GM19463 (cell line): ENCODE measurements around the gene MEGF8.
"Not testable (repeated sequence)": the region's sequence is repeated elsewhere in the genome, so short reads cannot be mapped to it uniquely, and the experiment has no call there.

Source experiments
- ATAC-seq: cut with Tn5 transposase; IDR thresholded peaks from one replicate; pipeline ENCODE4 v1.9.1; 2021; ENCODE audit warnings: mild to moderate bottlenecking, moderate library complexity; ENCODE audit not compliant: unreplicated experiment

The MEGF8 gene

DNA sequence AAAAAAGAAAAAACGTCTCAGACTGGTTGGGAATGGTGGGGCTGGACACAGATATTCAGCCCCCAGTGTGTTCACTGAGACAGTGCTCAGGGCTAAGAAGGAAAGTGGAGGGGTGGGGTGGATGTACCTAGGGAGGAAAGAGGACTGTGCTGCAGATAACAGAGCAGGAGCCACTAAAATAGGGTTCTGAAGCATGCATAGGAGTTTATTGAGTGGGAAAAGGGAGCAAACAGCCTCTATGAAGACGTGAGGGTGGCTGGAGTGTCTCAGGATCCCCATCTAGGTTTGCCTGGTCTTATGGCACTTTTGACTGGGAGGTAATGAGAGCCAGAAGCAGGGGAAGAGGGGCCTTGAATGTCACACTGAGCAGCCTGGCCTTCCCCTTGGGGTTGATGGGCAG, 3.4 kb downstream of the MEGF8 start:
- ATAC-seq, result no peak

DNA sequence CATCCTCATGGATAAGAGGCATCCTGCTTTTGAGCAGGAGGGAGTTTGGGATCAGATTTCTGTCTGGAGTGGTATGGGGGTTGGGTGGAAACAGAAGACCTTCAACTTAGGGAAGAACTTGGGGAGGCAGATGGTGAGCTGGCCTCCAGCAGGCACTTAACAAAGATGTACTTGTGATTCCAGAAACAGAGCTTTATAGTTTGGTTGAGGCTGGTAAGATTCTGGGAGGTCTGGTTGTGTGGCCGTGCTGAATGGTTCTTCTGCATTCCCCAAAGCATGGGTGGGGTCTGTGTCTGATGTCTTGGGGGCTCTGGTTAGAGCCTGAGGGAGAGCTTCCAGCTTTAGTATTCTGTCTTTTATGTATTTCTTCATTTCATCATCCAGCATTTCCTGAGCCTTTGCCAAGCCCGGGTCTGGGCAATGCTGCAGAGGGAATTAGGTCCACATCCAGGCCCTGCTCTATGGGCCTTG, 4.8 kb downstream of the MEGF8 start:
- ATAC-seq, result no peak

DNA sequence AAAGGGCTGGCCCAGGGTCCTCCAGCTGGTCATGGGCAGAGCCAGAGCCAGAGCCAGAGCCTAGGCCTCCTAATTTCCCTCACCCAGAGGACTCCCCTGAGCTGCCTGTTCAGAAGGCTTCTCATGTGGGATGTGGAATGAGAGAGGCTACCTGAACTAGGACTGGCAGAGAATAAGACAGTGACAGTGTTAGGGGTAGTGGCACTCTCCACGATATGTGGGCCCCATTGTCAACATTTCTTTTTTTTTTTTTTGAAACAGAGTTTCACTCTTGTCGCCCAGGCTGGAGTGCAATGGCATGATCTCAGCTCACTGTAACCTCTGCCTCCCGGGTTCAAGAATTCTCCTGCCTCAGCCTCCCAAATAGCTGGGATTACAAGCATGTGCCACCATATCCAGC, 5.9 kb downstream of the MEGF8 start:
- not testable (repeated sequence) for ATAC-seq

DNA sequence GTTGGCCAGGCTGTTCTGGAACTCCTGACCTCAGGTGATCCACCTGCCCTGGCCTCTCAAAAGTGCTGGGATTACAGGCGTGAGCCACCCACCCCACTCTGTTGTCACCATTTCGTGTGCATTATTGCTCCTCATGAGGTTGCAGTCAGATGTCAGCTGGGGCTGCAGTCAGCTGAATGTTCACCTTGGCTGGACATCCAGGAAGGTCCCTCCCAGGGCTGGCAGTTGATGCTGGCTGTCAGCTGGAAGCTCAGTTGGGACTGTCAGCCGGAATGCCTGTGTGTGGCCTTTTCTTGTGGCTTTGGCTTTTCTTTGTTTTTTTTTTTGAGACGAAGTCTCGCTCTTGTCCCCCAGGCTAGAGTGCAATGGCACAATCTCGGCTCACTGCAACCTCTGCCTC, 6.6 kb downstream of the MEGF8 start:
- ATAC-seq, result no peak

DNA sequence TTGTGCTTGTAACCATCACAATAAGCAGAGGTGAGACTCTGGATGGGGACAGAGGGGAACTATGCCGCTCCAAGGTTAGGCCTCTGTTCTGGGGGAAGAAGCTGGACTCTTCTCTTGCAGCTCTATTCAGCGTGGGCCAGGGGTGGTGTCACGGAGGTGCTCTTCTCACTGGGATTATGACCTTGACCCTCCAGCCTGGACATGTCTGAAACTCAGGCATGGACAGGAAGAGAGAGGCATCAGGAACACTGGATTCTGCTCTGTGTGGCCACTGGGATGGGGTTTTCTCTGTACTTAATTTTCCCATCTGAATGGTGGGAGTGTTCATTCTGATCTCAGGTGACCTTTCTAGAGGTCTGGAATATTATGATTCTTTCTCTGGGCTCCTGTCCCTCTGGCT, 7.6 kb downstream of the MEGF8 start:
- ATAC-seq, result no peak

DNA sequence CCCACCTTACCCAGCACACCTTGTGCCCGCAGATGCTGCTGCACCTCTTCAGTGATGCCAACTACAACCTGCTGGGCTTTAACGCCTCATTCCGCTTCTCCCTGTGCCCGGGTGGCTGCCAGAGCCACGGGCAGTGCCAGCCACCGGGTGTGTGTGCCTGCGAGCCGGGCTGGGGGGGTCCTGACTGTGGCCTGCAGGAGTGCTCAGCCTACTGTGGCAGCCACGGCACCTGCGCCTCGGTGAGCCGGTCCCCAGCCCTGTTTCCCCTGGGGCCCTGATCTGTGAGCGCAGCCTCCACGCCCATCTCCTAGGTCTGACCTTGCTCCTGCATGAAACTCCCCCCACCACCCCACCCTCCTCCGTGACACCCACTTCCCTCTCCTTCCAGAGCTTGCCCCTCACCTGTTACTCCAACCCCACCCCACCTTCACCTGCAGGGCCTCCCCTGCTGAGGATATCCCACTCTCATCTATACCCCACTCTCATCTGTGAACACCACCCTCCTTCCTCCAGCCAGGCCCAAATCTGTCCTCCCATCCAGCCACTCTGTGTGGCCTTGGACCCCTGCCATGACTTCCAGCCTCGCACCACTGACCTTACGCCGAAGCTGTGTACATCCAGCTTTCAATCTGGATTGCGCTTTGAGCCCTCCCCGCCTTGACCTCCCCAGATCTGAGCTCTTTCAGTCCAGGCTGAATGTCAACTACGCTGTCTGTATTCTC, 8.7 kb downstream of the MEGF8 start:
- ATAC-seq, result no peak

DNA sequence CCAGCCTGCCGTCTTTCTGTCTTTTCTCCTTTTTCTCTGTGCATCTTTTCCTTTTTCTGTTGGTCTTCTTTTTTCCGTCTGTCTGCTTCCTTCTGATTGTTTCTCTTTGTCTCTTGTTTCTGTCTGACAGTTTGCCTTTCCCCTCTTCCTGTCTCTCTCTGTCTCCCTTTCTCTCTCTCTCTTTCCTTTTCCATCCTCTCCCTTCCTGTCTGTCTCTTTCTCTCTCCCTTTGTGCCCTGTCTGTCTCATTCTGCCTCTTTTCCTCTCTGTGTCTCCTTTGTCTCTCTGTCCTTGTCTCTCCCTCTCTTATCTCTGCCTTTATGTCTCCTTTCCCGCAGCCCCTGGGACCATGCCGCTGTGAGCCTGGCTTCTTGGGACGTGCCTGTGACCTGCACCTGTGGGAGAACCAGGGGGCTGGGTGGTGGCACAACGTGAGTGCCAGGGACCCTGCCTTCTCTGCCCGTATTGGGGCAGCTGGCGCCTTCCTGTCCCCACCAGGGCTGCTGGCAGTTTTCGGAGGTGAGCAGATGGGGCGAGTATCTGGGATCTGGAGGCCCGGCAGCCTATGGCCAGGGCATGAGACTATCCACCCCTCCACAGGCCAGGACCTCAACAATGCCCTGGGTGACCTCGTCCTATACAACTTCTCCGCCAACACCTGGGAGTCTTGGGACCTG, 9.4 kb downstream of the MEGF8 start:
- ATAC-seq, result no peak

DNA sequence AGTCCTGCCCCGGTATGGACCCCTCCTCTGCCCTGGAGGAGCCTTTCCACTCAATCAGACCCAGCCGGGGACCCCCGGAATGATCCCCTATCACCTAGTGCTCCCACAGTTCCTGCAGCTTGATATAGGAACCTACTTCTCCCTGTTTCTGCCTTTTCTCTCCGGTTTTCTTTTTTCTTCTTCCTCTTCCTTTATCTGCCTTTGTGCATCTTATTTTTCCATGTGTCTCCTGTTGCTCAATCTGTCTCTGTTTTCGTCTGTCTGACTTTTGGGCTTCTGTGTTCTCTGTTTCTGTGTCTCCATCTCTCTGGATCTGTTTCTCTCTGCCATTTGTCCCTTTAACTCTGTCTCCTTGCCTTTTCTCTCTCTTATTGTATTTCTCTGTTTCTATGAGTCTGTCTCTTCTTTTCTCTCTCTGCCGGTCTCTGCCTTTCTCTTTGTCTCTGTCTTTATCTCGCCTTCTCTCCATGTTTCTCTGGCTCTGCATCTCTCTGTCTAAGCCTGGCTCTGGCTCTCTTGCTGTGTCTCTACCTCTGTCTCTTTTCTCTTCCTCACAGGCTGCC, 10.0 kb downstream of the MEGF8 start:
- ATAC-seq, result no peak

DNA sequence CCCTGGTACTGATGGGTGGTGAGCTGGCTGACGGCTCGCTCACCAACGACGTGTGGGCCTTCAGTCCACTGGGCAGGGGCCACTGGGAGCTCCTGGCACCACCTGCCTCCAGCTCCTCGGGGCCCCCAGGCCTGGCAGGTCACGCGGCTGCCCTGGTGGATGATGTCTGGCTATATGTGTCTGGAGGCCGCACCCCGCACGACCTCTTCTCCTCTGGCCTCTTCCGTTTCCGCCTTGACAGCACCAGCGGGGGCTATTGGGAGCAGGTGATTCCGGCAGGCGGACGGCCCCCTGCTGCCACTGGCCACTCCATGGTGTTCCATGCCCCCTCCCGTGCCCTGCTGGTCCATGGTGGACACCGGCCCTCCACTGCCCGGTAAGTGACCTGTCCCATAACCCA, 10.5 kb downstream of the MEGF8 start:
- no peak for ATAC-seq

DNA sequence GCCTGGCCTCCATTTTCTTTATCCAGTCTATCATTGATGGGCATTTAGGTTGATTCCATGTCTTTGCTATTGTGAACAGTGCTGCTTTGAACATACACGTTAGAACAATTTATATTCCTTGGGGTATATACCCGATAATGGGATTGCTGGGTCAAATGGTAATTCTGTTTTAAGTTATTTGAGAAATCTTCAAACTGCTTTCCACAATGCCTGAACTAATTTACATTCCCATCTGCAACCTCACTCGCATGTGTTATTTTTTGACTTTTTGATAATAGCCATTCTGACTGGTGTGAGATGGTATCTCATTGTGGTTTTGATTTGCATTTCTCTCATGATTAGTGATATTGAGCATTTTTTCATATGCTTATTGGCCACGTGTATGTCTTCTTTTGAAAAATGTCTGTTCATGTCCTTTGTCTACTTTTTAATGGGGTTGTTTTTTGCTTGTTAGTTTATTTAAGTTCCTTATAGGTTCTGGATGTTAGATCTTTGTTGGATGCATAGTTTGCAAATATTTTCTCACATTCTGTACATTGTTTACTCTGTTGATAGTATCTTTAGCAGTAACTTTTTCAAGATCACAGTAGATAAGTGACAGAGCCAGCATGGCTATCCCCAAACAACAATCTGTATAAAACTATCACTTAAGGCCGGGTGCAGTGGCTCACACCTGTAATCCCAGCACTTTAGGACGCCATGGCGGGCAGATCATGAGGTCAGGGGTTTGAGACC, 13.9 kb downstream of the MEGF8 start:
- not testable (repeated sequence) for ATAC-seq

DNA sequence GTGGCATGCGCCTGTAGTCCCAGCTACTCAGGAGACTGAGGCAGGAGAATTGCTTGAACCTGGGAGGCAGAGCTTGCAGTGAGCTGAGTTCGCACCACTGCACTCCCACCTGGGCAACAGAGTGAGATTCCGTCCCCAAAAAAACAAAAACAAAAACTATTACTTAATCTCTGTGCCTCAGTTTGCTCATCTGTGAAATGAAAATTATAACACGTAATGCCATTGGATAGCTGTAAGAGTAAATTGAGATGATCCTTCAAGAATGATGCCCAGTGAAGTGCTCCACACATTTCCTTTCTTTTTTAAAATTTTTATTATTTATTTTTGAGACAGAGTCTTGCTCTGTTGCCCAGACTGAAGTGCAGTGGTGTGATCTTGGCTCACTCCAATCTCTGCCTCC, 14.5 kb downstream of the MEGF8 start:
- not testable (repeated sequence) for ATAC-seq

DNA sequence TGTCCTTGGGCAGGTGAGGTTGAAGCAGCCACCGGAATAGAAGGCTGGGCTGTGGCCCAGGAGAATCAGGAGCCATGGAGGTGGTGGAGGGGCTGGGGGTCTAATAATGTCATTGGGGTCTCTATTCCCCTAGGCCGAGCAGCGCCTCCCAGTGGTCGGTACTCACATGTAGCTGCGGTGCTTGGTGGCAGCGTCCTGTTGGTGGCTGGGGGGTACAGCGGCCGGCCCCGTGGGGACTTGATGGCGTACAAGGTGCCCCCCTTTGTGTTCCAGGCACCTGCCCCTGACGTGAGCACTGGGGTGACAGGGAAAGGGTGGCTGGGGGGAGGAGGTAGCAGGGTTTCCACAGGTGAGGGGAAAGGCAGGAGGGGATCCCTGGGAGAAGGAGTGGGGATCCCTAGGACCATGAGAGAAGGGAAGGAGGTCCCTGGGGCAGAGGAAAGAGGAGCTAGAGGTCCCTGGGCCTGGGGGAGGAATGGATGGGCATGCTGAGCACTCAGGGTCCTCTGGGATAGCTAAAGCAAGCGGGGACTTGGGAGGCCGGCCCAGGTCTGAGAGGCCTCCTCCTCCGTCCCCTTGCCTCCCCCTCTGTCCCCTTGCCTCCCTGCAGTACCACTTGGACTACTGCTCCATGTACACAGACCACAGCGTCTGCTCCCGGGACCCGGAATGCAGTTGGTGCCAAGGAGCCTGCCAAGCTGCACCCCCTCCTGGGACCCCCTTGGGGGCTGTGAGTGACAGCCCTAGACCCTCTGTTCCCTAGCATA, 18.1 kb downstream of the MEGF8 start:
- no peak for ATAC-seq

DNA sequence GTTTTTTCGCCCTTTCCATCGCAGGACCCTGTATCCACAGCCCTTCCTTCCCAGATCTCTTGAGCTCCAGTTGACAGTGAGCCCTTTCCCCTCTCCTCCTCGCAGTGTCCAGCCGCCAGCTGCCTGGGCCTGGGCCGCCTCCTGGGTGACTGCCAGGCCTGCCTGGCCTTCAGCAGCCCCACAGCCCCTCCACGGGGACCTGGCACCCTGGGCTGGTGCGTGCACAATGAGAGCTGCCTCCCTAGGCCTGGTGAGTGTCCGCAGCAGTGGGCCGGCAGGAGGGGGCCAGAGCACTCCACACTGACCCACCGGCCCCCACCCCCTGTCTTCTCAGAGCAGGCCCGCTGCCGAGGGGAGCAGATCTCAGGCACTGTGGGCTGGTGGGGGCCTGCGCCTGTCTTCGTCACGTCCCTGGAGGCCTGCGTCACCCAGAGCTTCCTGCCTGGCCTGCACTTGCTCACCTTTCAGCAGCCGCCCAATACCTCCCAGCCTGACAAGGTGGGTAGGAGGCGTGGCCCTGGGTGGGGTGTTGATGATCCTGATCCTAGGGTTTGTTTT, 19.0 kb downstream of the MEGF8 start:
- no peak for ATAC-seq

DNA sequence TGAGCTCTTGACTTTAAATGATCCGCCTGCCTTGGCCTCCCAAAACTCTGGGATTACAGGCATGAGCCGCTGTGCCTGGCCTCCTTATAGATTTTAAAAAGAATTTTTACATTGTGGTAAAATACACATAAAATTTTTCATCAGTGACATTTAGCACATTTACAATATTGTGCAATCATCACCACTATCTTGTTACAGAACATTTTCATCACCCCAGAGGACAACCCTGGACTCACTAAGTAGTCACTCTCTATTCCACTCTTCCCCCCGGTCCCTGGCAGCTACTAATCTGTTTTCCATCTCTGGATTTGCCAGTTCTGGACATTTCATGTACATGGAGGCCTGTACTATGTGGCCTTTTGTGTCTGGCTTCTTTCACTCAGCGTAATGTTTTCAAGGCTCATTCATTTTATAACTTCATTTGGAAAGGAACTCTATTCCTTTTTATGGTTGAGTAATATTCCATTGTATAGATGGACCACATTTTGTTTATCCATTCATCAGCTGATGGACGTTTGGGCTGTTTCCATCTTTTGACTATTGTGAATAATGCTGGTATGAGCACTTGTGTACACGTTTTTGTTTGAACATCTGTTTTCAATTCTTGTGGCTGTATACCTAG, 19.9 kb downstream of the MEGF8 start:
- ATAC-seq, result no peak

DNA sequence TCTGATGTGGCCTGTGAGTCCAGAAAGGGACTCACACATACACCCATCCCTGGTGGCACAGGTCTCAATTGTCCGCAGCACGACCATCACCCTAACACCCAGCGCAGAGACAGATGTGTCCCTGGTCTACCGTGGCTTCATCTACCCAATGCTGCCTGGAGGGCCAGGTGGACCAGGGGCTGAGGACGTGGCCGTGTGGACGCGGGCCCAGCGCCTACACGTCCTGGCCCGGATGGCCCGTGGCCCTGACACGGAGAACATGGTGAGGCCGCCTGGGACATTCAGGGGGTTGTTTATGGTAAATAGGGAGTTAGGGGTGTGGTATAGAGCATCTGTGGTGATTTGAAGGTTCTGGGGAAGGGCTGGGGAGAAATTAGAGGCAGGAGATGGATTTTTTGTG, 22.8 kb downstream of the MEGF8 start:
- no peak for ATAC-seq

DNA sequence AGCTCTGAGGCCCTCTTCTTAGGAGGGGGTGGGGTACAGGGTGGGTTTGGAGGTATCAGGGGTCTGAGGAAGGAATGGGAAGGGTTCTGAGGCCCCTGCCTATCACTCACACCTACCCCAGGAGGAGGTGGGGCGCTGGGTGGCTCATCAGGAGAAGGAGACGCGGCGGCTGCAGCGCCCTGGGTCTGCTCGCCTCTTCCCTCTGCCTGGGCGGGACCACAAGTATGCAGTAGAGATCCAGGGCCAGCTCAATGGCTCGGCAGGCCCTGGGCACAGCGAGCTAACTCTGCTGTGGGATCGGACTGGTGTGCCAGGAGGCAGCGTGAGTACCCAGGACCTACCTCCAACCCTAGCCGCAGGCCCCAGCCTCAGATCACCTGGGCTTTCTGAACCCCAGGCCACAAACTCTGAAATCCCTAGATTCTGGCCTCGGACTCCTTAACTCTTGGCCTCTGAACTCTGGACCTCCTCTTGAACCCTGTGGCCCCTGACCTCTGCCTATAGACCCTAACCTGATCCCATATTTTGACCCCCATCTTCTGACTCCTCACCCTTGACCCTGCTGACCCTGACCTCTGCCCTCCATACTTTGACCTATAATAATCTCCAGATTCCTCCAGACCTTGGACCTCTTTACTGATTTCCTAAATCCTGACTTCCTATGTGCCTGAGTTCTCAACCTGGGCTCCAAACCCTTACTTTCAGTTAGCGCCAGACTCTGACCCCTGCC, 24.1 kb downstream of the MEGF8 start:
- no peak for ATAC-seq

DNA sequence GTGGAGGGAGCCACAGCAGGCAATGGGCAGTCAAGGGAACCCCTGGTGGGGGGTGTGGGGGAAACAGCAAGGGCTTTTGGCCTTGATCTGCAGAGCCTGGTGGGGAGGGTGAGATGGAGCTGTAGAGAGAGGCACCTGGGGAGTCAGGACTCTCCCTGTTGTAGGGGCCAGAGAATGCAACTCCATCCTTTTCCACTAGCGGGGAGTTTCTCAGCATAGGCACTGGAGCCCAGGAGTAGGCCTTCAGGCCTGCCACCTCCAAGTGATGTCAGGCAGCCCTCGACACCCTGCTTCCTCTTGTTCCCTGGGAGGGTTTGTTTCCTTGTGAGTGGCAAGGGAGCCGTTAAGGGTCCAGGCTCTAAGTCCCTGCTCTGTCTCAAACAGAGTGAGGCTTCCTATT, 25.0 kb downstream of the MEGF8 start:
- ATAC-seq, result no peak

DNA sequence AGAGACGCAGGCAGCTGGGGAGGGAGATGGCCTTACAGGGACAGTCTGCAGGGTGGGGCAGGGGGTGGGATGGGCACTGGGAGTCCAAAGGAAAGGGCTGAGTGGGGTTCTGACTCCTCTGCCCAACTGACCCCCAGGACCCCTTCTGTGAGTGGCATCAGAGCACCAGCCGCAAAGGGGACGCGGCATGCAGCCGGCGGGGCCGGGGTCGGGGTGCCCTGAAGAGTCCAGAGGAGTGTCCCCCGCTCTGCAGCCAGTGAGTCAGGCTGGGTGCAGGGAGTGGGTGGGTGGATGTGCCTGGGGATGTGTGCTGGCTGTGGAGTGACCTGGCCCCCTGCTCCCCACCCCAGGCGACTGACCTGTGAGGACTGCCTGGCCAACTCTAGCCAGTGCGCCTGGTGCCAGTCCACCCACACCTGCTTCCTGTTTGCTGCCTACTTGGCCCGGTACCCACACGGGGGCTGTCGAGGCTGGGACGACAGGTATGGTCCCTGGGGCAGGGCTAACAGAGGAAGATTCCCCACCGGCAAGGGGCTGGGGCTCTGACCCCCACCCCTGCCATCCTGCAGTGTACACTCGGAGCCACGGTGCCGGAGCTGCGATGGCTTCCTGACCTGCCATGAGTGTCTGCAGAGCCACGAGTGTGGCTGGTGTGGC, 25.8 kb downstream of the MEGF8 start:
- no peak for ATAC-seq
